DMS153 (cell line): Measurements from ENCODE around the gene EIF4B.

Experiments
- DNase-seq: peaks from one replicate; lab custom pipeline; 2025; lab: John Stamatoyannopoulos, UW

EIF4B gene

DNA sequence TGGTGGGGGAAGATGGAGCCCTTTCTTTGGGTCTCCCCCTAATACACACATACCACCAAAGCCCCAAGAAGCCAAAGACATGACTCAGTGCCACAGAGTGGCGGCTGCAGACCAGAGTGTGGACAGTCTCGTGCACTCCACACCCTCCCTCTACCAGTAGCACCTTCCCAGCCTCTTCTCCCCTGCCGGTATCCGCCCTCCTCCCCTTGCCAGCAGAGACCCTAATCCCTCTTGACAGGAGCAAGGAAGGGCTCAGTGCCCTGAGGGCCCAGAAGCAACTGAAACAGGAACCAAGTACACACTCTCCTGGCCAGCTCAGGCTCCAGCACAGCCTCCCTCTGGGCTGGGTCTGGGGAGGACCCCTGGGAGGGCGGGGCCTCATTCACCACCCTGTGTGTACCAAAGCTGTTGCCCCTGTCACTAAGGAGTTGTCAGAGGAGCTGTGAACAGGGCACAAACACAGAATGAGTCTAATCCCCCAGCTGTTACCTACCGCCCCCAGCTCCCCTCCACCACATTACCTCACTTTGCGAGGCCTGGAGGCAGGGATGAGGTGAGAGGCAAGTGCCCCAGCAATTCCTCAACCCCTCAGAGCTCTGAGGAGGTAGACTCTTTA is 64.7 kb downstream of the EIF4B start:
- no peak for DNase-seq

DNA sequence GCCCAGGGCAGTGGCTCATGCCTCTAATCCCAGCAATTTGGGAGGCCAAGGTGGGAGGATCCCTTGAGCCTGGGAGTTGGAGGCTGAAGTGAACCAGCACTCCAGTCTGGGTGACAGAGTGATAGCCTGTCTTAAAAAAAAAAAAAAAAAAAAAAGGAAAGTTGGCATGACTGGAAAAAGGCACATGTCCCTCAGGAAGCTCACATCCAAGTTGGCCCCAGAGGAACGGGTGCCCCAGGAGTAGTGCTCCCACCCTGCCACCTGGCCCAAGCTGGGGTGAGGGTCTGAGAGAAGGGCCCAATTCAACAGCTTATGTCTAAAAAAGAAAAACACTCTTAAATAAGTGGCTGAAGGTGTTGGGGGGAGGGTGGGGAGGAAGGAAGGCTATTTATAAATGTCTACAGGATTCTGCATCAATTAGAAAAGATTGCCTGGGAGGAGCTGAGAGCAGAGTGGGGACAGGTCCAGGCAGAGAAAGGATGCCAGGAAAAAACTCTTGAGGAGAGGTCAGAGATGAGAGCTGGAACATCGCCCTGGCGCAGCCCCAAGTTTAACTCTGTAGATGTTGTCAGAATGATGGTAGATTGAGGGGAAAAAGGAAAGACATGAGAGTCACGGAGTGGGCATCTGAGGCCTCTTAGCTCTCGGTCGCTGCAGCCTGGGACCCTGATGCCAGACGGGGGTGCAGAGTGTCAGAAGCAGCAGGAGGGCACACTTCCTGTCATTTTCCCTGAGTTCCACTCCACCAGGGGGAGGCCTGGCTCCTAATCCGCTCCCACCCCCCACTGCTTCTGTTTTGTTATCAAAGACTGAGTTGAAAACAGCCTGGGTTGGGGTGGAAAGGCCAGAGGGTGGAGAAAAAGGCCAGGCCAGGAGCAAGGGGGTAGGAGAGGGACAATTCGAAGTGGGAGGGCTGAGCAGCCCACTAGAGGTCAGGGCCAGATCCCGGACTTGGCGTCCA is 65.6 kb downstream of the EIF4B start:
- no peak for DNase-seq

DNA sequence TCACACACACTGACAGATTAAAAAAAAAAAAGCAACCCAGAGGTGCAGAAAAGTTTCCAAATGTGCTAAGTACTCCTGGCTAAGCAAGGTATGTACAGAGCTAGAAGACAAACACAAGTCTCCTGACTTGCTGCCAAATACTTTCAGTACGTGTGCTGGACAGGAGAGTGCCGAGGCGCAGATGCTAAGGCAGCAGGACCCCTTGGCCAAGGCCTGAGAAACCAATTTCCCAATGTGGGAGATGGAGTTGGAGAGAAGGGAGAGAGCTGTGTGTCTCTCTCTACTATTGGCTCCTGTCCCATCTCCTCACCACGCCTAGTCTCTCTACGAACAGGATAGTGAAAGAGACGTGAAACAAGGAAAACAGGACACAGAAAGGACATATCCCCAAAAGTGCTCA is 67.6 kb downstream of the EIF4B start:
- no peak for DNase-seq

DNA sequence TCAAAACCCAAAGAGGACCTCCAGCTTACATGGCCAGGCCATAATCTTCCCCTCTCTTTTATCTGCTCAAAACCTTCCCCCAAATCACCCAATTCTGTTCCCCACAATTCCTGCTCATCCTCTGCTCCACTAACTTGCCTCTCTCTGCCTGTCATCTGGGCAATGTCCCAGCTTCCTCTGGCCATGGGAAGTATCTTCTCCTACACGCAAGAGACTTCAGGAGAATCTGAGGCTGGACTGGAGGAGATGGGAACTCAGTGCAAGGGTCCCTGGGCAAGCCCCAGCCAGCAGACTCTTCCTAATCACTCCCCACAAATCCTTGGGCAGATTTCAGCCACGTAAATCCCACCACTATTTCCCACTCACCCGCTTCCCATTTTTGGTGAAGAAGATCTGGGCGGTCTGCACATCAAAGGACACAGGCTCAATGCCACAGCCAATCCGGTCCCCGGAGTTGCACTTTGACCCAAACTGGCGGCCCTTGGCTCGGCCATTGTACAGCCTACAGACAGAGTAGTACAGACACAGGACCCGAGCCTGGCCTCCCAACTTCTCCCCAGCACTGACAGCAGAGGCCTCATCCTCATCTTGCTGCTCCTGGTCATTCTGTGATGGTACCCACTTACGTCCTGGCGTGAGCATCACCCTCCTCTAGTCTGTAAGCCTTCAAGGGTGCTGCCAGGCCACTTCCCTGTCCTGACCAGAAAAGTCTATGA is 68.2 kb downstream of the EIF4B start:
- DNase-seq, result no peak

DNA sequence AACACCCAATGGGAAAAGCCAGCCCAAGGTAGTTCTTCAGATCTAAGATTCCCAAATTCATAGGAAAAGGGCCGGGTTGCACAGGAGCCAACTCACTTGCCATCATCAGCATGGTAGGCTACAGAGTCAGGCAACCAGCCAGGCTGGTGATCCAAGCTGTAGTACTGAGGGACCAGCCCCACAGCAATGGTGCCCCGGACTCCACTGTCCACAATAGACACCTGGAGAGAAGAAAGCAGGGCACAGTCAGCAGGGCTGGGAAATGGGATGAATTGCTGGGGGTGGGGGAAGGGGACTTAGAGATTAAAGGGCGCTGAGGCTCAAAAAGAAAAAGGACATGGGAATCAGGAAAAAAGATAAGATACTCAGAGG is 68.7 kb downstream of the EIF4B start:
- no peak for DNase-seq

DNA sequence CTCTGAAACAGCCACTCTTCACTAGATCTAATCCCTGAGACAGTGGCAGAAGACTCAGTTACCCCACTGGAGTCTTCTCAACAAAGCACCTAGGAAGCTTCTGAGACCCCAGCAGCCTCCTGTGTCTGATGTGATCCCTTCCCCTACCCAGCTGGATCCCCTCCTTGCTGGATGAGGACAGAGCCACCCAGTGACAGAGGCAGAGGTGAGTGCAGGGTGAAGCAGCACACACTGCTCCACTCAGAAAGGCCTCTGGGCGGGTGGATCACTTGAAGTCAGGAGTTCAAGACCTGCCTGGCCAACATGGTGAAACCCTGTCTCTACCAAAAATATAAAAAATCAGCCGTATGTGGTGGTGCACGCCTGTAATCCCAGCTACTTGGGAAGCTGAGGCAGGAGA is 70.2 kb downstream of the EIF4B start:
- DNase-seq, result no peak

DNA sequence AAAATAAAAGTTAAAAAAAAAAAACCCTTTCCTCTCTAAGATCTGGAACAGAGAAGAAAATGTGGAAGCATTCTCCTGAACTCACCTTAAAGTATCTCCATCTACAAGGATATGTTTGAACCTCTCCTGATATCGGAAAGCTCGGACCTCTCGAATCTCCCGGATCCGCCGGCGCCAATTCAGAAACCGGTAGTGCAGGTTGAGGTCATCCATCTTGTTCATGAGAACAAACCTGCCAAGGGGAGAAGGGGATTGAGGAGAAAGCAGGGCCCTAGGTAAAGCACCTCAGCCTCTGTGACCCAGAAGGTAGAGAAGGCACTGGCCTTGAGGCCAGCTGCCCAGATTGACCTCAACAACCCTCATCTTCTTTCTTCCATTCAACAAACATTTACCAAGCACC is 70.8 kb downstream of the EIF4B start:
- no peak for DNase-seq

DNA sequence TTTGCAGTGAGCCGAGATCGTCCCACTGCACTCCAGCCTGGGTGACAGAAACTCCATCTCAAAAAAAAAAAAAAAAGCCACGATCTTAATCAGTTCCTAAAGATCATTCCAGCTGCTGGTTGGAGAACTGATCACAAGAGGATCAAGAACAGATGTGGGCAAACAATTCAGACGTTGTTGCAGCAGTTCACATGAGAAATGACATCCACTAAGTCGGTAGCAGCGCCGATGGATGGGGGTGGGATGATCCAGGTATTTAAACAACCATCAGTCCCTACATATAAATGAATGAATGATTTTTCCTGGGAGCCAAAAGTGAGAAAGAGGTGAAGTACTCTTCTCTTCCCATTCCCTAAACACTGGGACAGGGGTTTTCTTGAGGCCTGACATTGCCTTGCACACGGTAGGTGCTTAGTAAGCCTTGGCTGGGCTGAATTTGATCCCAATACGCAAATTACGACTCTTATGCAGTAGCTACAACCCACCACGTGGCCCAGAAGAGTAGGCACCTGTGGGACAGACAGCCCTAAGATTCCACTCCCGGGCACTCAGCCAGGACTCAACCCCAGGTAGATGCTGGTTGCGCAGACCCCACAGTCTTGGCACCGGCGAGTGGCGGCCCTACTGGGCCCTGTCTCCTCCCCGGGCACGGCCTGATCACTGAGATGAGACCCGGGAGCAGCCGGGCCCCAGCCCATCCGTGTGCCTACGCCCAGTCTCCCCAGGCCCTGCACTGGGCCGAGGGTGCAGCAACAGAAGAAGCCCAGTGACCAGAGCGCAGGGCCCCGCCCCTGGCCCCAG is 72.4 kb downstream of the EIF4B start:
- no peak for DNase-seq

DNA sequence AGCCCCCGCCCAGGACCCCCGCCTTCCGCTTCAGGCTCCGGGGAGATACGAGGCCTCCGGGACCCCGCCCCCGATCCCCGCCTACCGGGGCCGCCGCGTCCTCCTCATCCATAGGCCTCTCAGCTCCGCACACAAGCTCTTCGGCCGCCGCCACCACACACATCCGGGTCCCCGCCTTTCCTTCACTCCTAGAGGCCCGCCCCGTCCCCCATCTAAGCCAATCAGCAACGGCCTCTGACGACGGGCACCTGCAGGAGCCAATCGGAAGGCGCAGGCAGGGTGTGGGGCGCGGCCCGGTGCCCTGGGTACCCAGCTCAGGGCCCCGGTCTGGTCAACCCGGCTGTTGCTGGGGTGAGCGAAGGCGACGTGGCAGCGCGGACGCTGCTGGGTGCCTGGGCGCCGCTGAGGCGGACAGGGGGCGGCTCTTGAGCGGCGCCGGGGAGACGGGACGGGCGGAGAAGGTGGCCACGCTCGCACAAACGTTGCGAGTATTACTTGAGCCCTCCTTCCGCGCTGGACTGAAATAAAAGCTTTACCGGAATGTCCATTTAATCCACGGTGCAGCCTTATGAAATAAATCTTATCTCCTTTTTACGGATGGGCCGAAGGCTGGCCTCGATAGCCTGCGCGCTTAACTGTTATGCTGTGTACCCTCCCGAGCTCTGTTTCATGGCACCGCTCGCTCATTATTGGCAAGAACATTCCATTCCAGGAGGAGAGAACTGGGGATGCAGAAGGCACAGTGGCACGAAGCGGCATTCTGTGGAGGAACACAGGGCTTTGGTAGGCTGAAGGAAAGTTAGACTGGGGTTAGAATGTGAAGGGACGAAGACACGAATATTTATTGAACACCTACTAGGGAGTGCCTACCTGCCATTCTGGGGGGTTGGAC is 73.2 kb downstream of the EIF4B start, which contains the start of gene SPRYD3:
TSS of gene SPRYD3 (minus strand) at position 165 of the 892 bp plus-strand sequence. CDS start at position 108, 57 bp downstream.
- peak; percentile 96 for DNase-seq

DNA sequence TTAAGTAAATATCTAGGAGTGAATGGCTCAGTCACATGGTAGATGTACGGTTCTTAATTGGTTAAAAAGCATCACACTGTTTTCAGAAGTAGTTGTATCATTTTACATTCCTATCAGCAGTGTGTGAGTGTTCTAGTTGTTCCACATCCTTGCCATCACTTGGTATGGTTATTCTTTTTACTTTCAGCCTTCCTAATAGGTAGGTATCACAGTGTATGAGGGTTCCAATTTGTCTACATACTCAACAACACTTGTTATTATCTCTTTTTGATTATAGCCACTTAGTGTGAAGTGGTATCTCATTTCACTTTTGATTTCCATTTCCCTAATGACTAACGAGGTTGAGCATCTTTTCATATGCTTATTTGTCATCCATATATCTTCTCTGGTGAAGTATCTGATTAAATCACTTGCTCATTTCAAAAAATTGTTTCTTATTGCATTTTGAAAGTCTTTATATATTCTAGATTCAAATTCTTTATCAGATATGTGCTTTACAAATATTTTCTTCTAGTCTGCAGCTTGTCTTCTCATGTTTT is 76.5 kb downstream of the EIF4B start:
- DNase-seq, result no peak

DNA sequence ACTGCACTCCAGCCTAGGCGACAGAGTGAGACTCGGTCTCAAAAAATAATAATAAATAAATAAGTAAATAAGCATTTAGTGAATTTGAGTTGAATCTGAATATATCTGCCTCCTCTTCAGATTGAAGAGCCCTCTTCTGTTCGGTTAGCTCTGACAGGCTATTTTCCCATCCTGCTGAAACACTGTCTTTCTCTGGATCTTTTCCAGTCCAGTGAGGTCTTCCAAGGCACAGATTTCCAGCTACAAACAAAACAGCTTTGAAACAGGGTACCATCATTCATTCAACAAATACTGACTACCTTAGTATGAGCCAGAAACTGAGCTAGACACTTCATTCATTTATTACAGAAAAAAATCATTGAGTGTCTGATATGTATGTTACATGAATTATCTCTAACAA is 80.1 kb downstream of the EIF4B start:
- DNase-seq, result no peak

DNA sequence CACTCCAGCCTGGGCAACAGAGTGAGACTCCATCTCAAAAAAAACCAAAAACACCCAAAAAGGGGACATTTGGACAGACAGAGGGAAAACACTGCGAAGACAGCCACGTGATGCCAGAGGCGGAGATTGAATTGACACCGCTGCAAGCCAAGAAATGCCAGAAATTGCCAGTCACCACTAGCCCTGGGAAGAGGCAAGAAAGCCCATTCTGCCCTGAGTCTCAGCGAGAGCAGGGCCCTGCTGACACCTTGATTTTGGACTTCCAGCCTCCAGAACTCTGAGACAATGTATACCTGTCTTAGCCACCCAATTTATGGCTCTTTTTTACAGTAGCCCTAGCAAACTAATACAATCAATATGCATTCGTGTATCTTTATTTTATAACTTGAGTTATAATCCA is 83.8 kb downstream of the EIF4B start:
- DNase-seq, result no peak

DNA sequence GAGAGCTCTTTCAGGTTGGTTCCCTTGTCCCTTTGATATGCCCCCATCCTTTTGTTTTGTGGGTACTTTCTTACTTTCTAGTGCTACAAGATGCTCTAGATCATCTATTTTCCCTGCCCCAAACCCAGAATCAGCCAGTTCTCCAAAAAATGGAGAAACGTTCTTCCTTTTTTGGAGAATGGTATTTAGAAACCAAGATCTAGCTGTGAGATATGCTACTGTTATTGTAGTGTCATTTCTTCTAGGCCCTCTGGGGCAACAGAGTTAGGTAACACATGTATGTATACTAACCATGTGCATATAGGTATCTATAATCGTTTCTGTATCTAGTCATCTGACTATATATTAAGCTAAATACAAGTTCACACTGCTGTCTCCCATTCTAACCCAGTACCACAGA is 84.3 kb downstream of the EIF4B start:
- DNase-seq, result no peak

DNA sequence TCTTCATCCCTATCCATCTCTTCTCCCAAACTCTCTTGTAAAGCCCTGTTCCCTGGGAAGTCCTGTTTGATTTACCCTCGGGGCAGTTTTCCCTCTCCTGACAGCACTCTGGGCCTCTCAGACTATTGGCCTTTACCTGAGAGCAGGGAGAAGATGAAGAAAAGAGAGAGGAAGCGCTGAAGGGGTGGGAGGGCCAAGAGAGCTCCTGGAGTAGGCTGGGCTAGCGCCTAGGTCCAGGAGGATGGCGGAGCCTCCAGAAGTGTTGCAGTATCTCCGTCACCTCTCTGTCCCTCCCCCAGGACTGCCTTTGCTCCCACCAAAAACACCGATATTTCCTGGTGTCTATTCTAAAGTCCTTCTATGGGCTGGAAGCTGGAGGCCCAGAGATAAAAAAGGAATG is 85.5 kb downstream of the EIF4B start:
- no peak for DNase-seq
